ENCODE results near the gene DEF6.

Gene DEF6, protein sequence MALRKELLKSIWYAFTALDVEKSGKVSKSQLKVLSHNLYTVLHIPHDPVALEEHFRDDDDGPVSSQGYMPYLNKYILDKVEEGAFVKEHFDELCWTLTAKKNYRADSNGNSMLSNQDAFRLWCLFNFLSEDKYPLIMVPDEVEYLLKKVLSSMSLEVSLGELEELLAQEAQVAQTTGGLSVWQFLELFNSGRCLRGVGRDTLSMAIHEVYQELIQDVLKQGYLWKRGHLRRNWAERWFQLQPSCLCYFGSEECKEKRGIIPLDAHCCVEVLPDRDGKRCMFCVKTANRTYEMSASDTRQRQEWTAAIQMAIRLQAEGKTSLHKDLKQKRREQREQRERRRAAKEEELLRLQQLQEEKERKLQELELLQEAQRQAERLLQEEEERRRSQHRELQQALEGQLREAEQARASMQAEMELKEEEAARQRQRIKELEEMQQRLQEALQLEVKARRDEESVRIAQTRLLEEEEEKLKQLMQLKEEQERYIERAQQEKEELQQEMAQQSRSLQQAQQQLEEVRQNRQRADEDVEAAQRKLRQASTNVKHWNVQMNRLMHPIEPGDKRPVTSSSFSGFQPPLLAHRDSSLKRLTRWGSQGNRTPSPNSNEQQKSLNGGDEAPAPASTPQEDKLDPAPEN

DNA sequence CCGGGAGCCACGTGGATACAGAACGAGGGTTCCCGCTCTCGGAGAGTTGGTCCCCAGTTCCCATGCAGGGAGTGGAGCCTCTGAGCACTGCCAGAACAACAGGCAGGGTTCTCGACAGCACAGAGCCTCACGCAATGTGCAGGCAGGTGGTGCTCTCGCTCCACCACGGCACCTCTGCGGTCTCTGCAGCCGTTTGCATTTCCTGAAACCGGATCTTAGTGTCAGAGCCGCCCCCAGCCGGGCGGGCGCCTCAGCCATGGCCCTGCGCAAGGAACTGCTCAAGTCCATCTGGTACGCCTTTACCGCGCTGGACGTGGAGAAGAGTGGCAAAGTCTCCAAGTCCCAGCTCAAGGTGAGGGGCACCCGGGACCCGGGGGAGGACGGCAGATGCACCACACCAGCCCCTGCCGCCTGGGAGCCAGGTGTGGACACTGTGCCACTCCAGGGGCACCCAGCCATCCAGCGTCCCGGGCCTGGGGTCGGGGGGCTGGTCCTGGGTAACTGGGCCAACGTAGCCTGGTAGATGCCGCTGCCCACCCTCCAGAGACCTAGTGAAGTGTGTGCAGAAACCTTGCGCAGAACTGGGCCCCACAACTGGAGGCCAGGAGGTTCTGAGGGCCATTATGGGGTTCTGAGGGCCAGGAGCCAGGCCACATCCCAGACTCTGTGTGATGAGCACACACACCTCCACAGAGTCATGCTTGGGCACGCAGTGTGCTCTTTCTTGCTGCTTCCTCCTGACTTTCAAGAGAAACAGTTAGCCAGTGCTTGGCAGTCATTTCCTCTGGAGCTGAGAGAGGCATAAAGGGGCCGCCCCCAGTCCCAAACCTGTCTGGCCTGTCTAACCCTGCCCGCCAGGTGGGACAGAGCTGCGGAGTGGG, at the start of gene DEF6:
Gene DEF6 (plus strand): TSS at position 218 of the 881 bp plus-strand sequence. CDS start 39 bp downstream, at position 257.
- peak; percentile 91 for DNase-seq (ENCODE audit: low spot score)

GRCh38 chr6:35248300-35248699, 49.3 kb upstream of the DEF6 start:
- no peak for DNase-seq (ENCODE audit: low spot score)

- DNase-seq (ENCODE audit: low spot score) = no peak
Measured at GRCh38 chr6:35248965-35249364, 48.7 kb upstream of the DEF6 start.

- no peak for DNase-seq (ENCODE audit: low spot score)
Measured at GRCh38 chr6:35251949-35252348, 45.7 kb upstream of the DEF6 start.

DNA sequence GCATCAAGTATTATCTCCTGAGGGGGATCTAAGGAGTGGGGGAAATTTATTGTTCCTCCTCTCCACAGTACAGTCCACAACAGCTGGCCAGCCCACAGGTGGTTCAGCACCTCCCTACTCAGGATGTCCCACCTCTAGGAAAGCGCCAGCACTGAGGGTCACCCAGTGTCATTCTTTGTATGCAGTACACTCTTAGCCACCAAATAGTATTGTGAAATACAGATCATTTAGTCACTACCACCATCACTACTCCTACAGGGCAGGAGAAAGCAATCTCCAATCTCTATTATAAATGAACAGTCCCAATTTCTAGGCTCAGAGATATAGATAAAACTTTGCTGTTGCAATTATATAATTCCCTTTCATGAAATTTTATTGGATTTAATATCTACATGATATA, 44.4 kb upstream of the DEF6 start:
- no peak for DNase-seq (ENCODE audit: low spot score)

DNA sequence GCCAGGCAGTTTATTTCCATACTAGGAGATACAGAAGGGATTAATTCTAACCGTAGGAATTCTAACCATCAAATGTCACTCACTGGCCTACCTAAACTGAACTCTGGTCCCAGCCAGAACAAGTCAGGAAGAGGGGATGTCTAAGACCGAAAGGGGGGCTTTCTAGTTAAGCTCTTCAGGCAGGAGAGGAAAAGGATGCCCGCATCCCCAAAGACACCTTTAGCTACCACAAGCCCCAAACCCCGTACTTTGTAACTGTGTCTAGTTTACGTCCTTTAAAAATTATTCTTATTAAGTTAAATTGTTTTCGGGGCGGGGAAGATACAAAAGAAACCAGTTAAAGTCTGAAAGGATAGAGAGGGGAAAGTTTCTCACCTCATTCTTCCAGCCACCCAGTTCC, 39.3 kb upstream of the DEF6 start:
- no peak for DNase-seq (ENCODE audit: low spot score)

GRCh38 chr6:35258858-35259193, 38.8 kb upstream of the DEF6 start:
- DNase-seq (ENCODE audit: low spot score) = peak; percentile 56

DNA sequence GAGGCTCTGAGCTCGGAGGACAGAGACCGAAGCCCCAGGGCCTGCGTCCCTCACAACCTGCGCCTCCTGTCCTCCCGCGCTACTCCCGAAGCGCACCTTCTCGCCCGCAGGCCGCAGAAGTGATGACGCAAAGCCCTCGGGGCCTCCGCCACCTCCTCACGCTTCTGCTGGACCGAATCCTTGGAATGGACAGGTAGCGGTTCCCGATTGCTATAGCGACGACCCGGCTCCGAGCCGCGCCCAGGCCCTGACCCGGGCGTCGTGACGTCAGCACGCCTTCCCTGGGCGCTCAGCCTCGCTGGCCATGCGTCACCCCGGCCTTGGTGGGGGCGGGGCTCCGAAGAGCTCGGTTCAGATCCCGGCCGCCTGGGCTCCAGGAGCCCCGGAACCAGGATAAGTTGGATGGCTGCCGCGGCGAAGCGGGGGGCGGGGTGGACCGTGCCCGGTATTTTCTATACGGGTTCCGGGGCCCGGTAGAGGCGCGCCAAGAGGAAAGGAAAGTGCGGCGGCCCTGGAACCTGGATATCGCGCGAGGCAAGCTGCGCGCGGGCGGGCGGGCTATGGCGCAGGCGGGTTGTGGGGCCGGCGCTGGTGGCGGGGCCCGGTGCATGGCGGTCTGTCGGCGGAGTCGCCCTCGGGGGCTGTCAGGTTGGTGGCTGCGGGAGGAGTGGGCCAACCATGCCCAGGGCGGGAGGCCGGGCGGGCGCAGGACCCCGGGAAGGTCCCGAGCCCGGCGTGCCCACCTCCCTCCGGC, 38.2 kb upstream of the DEF6 start, which contains the start of gene ZNF76:
Gene ZNF76 (plus strand): TSS at position 542 of the 754 bp plus-strand sequence. CDS start 21,417 bp downstream, outside the sequence.
- peak; percentile 96 for DNase-seq (ENCODE audit: low spot score)

GRCh38 chr6:35259948-35260590, 37.5 kb upstream of the DEF6 start:
- DNase-seq (ENCODE audit: low spot score) = peak; percentile 59

GRCh38 chr6:35260591-35261570, 36.7 kb upstream of the DEF6 start:
- DNase-seq (ENCODE audit: low spot score) = no peak

DNA sequence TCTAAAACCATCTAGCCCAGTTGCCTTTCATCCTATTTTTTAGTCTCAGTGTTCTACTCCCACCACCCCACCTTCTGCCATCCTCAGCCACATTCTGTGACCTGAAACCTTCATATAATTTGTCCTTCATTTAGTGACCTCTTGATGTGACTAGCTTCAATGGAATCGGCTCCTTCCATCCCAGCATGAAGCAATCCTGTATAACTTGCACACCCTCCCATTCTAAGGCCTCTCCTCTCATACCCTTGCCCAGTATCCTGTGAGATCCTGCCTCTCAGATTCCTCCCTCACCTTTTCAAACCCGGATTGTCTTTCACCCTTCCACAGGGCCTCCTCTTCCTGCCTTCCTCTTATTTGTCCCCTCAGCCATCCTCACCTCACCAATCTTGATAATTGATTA, 35.0 kb upstream of the DEF6 start:
- no peak for DNase-seq (ENCODE audit: low spot score)

- no peak for DNase-seq (ENCODE audit: low spot score)
Measured at GRCh38 chr6:35264550-35265274, 32.9 kb upstream of the DEF6 start.

DNA sequence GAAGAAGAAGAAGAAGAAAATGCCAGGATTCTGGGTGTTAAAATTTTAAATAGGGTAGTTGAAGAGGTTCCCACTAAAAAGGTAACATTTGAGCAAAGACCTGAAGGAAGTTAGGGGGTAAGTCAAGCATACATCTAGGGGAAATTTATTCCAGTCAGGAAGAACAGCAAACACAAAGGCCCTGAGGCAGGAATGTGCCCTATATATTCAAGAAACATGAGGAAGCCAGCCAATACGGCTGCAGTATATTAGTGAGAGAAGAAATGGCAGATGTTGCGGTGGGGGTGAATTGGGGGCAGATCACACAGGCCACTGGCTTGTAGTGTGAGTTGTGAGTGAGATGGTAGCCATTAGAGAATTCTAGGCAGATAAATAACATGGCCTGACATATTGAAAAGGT, 32.1 kb upstream of the DEF6 start:
- DNase-seq (ENCODE audit: low spot score) = no peak

- no peak for DNase-seq (ENCODE audit: low spot score)
Measured at GRCh38 chr6:35267446-35267845, 30.2 kb upstream of the DEF6 start.

DNA sequence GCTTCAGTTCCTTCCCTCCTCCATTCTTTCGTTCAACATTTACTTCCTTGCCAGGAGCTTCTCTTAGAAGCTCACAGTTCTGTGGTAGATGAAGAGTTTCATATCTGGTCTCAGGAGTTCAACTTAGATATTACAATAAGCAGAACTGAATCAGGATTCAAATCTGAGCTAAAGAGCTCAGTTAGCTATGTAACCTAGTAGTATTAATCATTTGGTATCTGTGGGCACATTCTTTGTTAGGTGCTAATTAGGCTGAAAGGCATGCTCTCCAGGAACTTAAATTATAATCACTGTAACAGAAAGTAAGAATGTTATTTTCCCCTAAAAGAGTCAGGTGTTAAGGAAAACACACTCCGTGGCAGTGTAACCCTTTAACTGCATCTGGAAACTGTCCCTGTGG, 29.7 kb upstream of the DEF6 start:
- no peak for DNase-seq (ENCODE audit: low spot score)

DNA sequence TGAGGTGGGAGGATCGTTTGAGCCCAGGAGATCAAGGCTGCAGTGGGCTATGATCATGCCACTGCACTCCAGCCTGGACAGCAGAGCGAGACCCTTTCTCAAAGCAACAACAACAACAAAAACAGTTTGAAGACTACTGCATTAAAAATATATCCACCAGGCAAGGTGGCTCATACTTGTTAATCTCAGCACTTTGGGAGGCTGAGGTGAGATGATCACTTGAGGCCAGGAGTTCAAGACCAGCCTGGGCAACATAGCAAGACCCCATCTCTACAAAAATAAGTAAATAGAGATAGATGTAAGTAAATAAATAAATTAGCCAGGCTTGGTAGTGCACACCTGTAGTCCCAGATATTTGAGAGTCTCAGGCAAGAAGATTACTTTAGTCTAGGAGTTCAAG, 25.6 kb upstream of the DEF6 start:
- DNase-seq (ENCODE audit: low spot score) = no peak

- no peak for DNase-seq (ENCODE audit: low spot score)
Measured at GRCh38 chr6:35273822-35274559, 23.6 kb upstream of the DEF6 start.

DNA sequence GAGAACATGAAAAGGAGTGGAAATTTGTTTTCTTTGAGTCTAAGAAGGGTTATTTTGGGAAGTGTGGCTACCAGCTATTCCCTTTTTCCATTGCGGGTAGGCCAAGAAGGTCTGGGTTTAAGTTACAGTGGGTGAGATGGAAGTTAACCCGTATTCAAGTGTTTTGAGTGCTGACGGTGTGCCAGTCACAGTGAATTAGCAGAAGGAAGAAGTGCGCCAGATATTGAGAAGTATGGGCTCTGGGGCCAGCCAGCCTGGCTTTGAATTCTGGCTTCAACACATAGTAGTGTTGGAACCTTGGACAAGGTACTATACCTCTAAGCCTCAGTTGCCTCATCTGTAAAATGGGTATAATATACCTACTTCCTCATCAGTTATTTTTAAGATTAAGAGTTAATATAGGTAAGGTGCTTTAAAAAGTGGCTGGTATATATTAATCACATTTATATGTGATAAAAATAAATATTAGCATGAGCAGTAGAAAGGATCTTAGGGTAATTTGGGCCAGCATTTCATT, 21.8 kb upstream of the DEF6 start:
- DNase-seq (ENCODE audit: low spot score) = no peak

GRCh38 chr6:35278708-35279107, 18.9 kb upstream of the DEF6 start:
- DNase-seq (ENCODE audit: low spot score) = no peak
